GM12878 (cell line): ENCODE measurements around the gene BMPR1B. TPM values are rescaled to one million over a fixed set of nuclear protein-coding genes. Genes with fewer than 3 reads are reported as not detected.

Experiments used
- ATAC-seq: fragments of 200-7000 bp; cut with Tn5 transposase; 3 replicates; pipeline ENCODE4 v1.9.1; 2020; ENCODE audit warnings: mild to moderate bottlenecking, moderate library complexity
- BruUV-seq: library from RNA; stranded (reverse); fragments of 400-500 nt; replicated peaks from 2 replicates; lab custom pipeline; 2021; lab: Mats Ljungman, UMichigan
- CTCF ChIA-PET: fragments of 300-600 bp; sonication (Branson Sonifier 250); formaldehyde crosslinking; extraction: SDS; loops from one replicate; lab custom pipeline; 2021; ENCODE audit warnings: inconsistent platforms; lab: Yijun Ruan, JAX
- POLR2A ChIA-PET: fragments of 350-600 bp; formaldehyde crosslinking; extraction: SDS; loops from one replicate; lab custom pipeline; 2021; ENCODE audit warnings: inconsistent platforms; lab: Charles Lee
- RAD21 ChIA-PET: fragments of 300-600 bp; sonication (Branson Sonifier 250); formaldehyde crosslinking; loops from one replicate; lab custom pipeline; 2023; ENCODE audit warnings: antibody characterized with exemption; ENCODE audit not compliant: unreplicated experiment; lab: Charles Lee
- SMC1A ChIA-PET: fragments of 300-600 bp; sonication (Branson Sonifier 250); formaldehyde crosslinking; loops from one replicate; lab custom pipeline; 2023; ENCODE audit not compliant: unreplicated experiment, uncharacterized antibody; lab: Charles Lee
- DNase-seq: peaks from one replicate; pipeline ENCODE4 v3.0.0-alpha.2; 2011; ENCODE audit warnings: low read depth, low spot score
- FAIRE-seq: peaks from 3 replicates; lab custom pipeline; 2011; peaks lifted over from hg19 to GRCh38; lab: Jason Lieb, UNC
- H2AFZ ChIP-seq: 2 replicates; pipeline ENCODE4 v1.6.0; 2011; ENCODE audit warnings: low read depth, low read length, control low read depth; ENCODE audit not compliant: control insufficient read depth
- H3K27ac ChIP-seq: 2 replicates; pipeline ENCODE4 v1.5.1; 2011; ENCODE audit warnings: control low read depth; ENCODE audit not compliant: control insufficient read depth, insufficient read depth
- H3K27me3 ChIP-seq, 2 experiments: replicated peaks in 1 of 2; 2 replicates each; pipeline versions ENCODE4 v1.6.0 to v1.6.1; 2011; ENCODE audit warnings: low read length in 1 of 2; ENCODE audit not compliant: control insufficient read depth in 2 of 2, insufficient read depth in 2 of 2
- H3K36me3 ChIP-seq, 2 experiments: 2 replicates each; pipeline ENCODE4 v1.5.1; 2011; ENCODE audit warnings: low read length in 1 of 2; ENCODE audit not compliant: control insufficient read depth in 2 of 2, insufficient read depth in 2 of 2
- H3K4me1 ChIP-seq: 2 replicates; pipeline ENCODE4 v1.6.1; 2011; ENCODE audit warnings: mild to moderate bottlenecking, low read length, moderate library complexity, mixed read lengths; ENCODE audit not compliant: control insufficient read depth, insufficient read depth
- H3K4me2 ChIP-seq: 2 replicates; pipeline ENCODE4 v1.6.0; 2011; ENCODE audit warnings: control low read depth; ENCODE audit not compliant: control insufficient read depth, insufficient read depth
- H3K4me3 ChIP-seq: fragments of 200-600 bp; sonication (generic); 2 replicates; pipeline ENCODE4 v1.5.1; 2016
- H3K79me2 ChIP-seq: 2 replicates; pipeline ENCODE4 v1.6.0; 2011; ENCODE audit warnings: low read length; ENCODE audit not compliant: control insufficient read depth, insufficient read depth
- H3K9ac ChIP-seq: 2 replicates; pipeline ENCODE4 v1.8.0; 2011; ENCODE audit warnings: low read length, control low read depth, mixed read lengths; ENCODE audit not compliant: control insufficient read depth, insufficient read depth
- H3K9me3 ChIP-seq: replicated peaks from 3 replicates; pipeline ENCODE4 v1.5.1; 2011; ENCODE audit warnings: mild to moderate bottlenecking, low read length; ENCODE audit not compliant: control insufficient read depth, insufficient read depth
- H4K20me1 ChIP-seq: 2 replicates; pipeline ENCODE4 v1.6.0; 2011; ENCODE audit not compliant: control insufficient read depth, insufficient read depth
- BRCA1 ChIP-seq: IDR thresholded peaks from 2 replicates; pipeline ENCODE4 v1.6.1; 2011; ENCODE audit warnings: low read depth, low read length, improper control_type of control experiment
- EP300 ChIP-seq, 2 experiments: fragments of 150-350 bp in 1 of 2; IDR thresholded peaks; 2 replicates each; pipeline ENCODE4 v1.6.1; 2011 to 2012; ENCODE audit warnings: low read depth in 2 of 2, low read length in 2 of 2, borderline replicate concordance in 1 of 2, improper control_type of control experiment in 1 of 2, inconsistent platforms in 1 of 2; ENCODE audit not compliant: control insufficient read depth in 1 of 2
- EZH2 ChIP-seq: IDR thresholded peaks from 2 replicates; pipeline ENCODE4 v1.6.1; 2012; ENCODE audit warnings: low read depth, mild to moderate bottlenecking, control low read depth, inconsistent platforms, low read length, borderline replicate concordance; ENCODE audit not compliant: control insufficient read depth
- JUNB ChIP-seq: IDR thresholded peaks from 2 replicates; pipeline ENCODE4 v1.6.1; 2016; ENCODE audit warnings: antibody characterized with exemption, mild to moderate bottlenecking
- PAX8 ChIP-seq: fragments of 450-650 bp; IDR thresholded peaks from 2 replicates; pipeline ENCODE4 v1.6.1; 2017; ENCODE audit warnings: mild to moderate bottlenecking, moderate library complexity
- SMAD5 ChIP-seq: IDR thresholded peaks from 2 replicates; pipeline ENCODE4 v1.6.1; 2016; ENCODE audit warnings: antibody characterized with exemption, low read depth
- STAT1 ChIP-seq: fragments of 450-650 bp; conservative IDR thresholded peaks from 2 replicates; pipeline ENCODE4 v1.6.1; 2014; ENCODE audit warnings: antibody characterized with exemption, mild to moderate bottlenecking
- TCF12 ChIP-seq: IDR thresholded peaks from 2 replicates; pipeline ENCODE4 v1.6.1; 2011; ENCODE audit warnings: low read depth, mild to moderate bottlenecking, low read length
- TCF7 ChIP-seq: IDR thresholded peaks from 2 replicates; pipeline ENCODE4 v1.6.1; 2014; ENCODE audit warnings: antibody characterized with exemption, borderline replicate concordance
- YY1 ChIP-seq: IDR thresholded peaks from 2 replicates; pipeline ENCODE4 v1.6.1; 2011; ENCODE audit warnings: low read depth, mild to moderate bottlenecking, low read length
- ZNF207 ChIP-seq: fragments of 450-650 bp; IDR thresholded peaks from 2 replicates; pipeline ENCODE4 v1.6.1; 2014; ENCODE audit warnings: antibody characterized with exemption, mild to moderate bottlenecking, borderline replicate concordance
- ZNF274 ChIP-seq: IDR thresholded peaks from one replicate; pipeline ENCODE4 v1.8.0; 2011; ENCODE audit not compliant: insufficient read length, insufficient read depth
- WGBS: methylation state at CpG from one replicate; pipeline ENCODE4 v1.1.6; 2016; ENCODE audit warnings: low lambda C conversion rate; ENCODE audit not compliant: insufficient replicate concordance, insufficient coverage; ENCODE audit errors: missing lambda C conversion rate; 5-methylcytosine and 5-hydroxymethylcytosine counted together
- in situ Hi-C: fragments of 300-500 bp; cut with MboI; formaldehyde crosslinking; loops from 9 replicates; pipeline ENCODE4 v1.14.3; 2018; ENCODE audit warnings: mixed read lengths
- intact Hi-C: fragments of 100-400 bp; cut with micrococcal nuclease; formaldehyde crosslinking; loops from one replicate; pipeline ENCODE4 v1.14.2; 2022; ENCODE audit not compliant: unreplicated experiment
- polyA plus RNA-seq, 11 experiments: library from polyadenylated mRNA; depleted of rRNA in 4 of 11; unstranded in 6 of 11; stranded (reverse) in 5 of 11; fragments of >200 nt; fragmentation: Nextera tagmentation in 4 of 11; fragmentation: Illumina TruSeq in 1 of 11; extraction: Ambion mirVana in 4 of 11; extraction: Trizol in 1 of 11; gene quantifications; 1 replicate in 1 of 11; 2 replicates in 10 of 11; pipeline versions ENCODE4 v1.2.1 to v1.2.3, GENCODE V29; 2011 to 2016; ENCODE audit warnings: inconsistent platforms in 2 of 11, missing spikeins in 2 of 11, low read depth in 1 of 11
- total RNA-seq, 4 experiments: library from RNA; depleted of rRNA in 3 of 4; stranded (reverse); fragments of >200 nt in 3 of 4; fragmentation: Illumina TruSeq in 1 of 4; extraction: Trizol in 1 of 4; gene quantifications; 2 replicates each; pipeline versions ENCODE4 v1.2.1 to v1.2.3, GENCODE V29; 2013 to 2021
- TF ChIP-seq, protein P1 (sequence below): IDR thresholded peaks from 2 replicates; pipeline ENCODE4 v1.6.1; 2012; ENCODE audit warnings: low read depth, low read length, improper control_type of control experiment

The BMPR1B gene
- total and polyA plus RNA-seq, 10 of the 15 experiments (the other 5 are each of a cell fraction or from before 2014, with no cell fraction given) = not detected

DNA sequence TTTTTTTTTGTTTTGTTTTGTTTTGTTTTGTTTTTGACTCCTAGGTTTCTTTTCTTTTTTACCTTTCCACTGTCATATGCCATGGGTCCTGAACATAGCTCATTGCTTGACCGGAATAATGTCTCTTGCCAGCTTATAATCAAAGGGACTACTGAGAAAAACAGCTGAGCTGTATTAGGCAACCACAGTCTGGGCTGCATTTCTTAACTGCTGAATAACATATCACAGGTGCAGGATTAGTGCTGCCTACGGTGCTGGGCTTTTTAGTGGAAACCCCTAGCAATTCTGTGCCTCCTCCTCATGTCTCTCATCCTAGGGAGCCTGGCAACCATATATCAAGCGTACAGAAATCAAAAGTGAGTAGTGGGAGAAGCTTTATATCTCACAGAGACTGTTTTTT, 333.5 kb downstream of the BMPR1B start:
- no peak overlapping the region for H3K4me2 ChIP-seq
- H3K79me2 ChIP-seq = no peaks in the 10 kb centered on the region
- ChIA-PET RAD21 (no interaction called here), POLR2A (no interaction called here), SMC1A (interaction anchor here (1.2 to 1.6 kb wide), 3 partner anchors 9 to 14 kb away, joined by 3 to 4 read pairs (median 4); no protein-coding TSS in a partner anchor), CTCF (interaction anchor here (0.7 kb wide), 1 partner anchor 471 kb away, joined by 3 read pairs; no protein-coding TSS in a partner anchor)
- intact Hi-C loops = no loop called here
- TF ChIP-seq, protein P1, sequence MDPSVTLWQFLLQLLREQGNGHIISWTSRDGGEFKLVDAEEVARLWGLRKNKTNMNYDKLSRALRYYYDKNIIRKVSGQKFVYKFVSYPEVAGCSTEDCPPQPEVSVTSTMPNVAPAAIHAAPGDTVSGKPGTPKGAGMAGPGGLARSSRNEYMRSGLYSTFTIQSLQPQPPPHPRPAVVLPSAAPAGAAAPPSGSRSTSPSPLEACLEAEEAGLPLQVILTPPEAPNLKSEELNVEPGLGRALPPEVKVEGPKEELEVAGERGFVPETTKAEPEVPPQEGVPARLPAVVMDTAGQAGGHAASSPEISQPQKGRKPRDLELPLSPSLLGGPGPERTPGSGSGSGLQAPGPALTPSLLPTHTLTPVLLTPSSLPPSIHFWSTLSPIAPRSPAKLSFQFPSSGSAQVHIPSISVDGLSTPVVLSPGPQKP = no peak
- TF ChIP-seq TCF7 (no peak), JUNB (no peak), STAT1 (no peak), BRCA1 (no peak), ZNF274 (no peak), PAX8 (no peak), ZNF207 (no peak), SMAD5 (no peak), EP300 (IDR thresholded peaks at IDR 0.05; ENCODE audit: borderline replicate concordance in 1 of 2, control insufficient read depth in 1 of 2, low read depth in 2 of 2, low read length in 2 of 2) (no peak), YY1 (no peak), EZH2 (no peak), TCF12 (no peak)
- H3K27ac ChIP-seq = no peak overlapping the region
- no peak for DNase-seq
- ATAC-seq = no peak
- H3K9ac ChIP-seq = no peak overlapping the region
- BruUV-seq = no TSS peak
- in situ Hi-C loops = no loop called here
- H3K9me3 ChIP-seq = no peaks in the 10 kb centered on the region
- H2AFZ ChIP-seq = no peak overlapping the region
- H3K36me3 ChIP-seq = no peaks in the 10 kb centered on the region
- no peaks in the 10 kb centered on the region for H3K27me3 ChIP-seq
- 2% methylated on average over 3 of the region's 3 CpGs for WGBS
- H3K4me3 ChIP-seq = no peak overlapping the region
- FAIRE-seq = no peak
- no peaks in the 10 kb centered on the region for H3K4me1 ChIP-seq
- H4K20me1 ChIP-seq = no peaks in the 10 kb centered on the region
